Stomach (tissue), 4 donors: ENCODE measurements around the gene CPA5.

ENCODE experiments used
- EP300 ChIP-seq: sonication (generic); formaldehyde crosslinking; IDR thresholded peaks from one replicate; pipeline ENCODE4 v1.6.1; 2017; ENCODE audit warnings: antibody characterized with exemption
- POLR2A ChIP-seq, 4 donors: fragments of 450-650 bp; IDR thresholded peaks; one replicate each; pipeline ENCODE4 v1.6.1; 2016; ENCODE audit warnings: antibody characterized with exemption in 4 of 4, control low read depth in 2 of 4, mild to moderate bottlenecking in 1 of 4, moderate library complexity in 1 of 4
- POLR2AphosphoS5 ChIP-seq, 3 donors: sonication (generic); formaldehyde crosslinking; IDR thresholded peaks; one replicate each; pipeline ENCODE4 v1.6.1; 2016; ENCODE audit warnings: antibody characterized with exemption in 3 of 3
- TF ChIP-seq, protein P1 (sequence below), 7 experiments: fragments of 450-650 bp in 4 of 7; fragments of 200-600 bp in 3 of 7; sonication (generic) in 3 of 7; IDR thresholded peaks; one replicate each; pipeline ENCODE4 v1.5.1; 2016 to 2019; ENCODE audit warnings: antibody characterized with exemption in 7 of 7, control low read depth in 2 of 7, mild to moderate bottlenecking in 1 of 7

DNA sequence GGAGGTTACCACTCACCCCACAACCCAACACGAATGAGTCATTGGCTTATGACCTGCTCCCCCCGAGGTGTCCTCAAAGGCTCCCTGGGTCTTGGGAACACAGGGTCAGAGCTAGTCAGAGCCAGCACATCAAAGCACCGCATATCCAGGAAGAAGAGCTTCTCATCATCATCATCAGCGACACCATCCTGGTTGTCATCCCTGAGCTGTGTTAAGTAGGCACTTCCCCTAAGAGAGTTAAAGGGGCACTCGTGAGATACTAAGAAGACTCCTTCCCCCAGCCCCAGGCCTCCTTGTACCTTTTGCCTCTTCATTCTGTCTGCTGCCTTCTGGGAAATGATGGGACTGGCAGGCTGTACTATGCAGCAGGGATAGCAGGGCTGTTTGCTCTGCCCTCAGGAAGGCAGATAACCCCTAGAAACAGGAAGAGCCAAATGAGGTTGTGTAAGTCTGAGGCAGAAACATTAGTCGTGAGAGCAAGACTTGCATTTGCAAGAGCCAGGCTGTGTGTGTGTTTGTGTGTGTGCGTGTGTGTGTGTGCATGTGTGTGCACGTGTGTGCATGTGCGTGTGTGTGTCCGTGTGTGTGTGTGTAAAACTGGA, 24.6 kb downstream of the CPA5 start:
- no peak for TF ChIP-seq EP300
- TF ChIP-seq, protein P1, sequence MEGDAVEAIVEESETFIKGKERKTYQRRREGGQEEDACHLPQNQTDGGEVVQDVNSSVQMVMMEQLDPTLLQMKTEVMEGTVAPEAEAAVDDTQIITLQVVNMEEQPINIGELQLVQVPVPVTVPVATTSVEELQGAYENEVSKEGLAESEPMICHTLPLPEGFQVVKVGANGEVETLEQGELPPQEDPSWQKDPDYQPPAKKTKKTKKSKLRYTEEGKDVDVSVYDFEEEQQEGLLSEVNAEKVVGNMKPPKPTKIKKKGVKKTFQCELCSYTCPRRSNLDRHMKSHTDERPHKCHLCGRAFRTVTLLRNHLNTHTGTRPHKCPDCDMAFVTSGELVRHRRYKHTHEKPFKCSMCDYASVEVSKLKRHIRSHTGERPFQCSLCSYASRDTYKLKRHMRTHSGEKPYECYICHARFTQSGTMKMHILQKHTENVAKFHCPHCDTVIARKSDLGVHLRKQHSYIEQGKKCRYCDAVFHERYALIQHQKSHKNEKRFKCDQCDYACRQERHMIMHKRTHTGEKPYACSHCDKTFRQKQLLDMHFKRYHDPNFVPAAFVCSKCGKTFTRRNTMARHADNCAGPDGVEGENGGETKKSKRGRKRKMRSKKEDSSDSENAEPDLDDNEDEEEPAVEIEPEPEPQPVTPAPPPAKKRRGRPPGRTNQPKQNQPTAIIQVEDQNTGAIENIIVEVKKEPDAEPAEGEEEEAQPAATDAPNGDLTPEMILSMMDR (IDR thresholded peaks at IDR 0.05) = no peak
- no peak for TF ChIP-seq POLR2A (IDR thresholded peaks at IDR 0.05)
- TF ChIP-seq POLR2AphosphoS5 (IDR thresholded peaks at IDR 0.05) = peak in 1 of 3 donors; percentile 2
